MCF 10A (cell line): ENCODE measurements around the gene PDE1C. TPM values are rescaled to one million over a fixed set of nuclear protein-coding genes. Genes with fewer than 3 reads are reported as not detected.
A peak's percentile ranks its signal among the peaks of the same experiment; 100 is the strongest.

Experiments used
- BruUV-seq: library from RNA; stranded (reverse); fragments of 400-500 nt; replicated peaks from 2 replicates; lab custom pipeline; 2021; lab: Mats Ljungman, UMichigan
- CTCF ChIA-PET: fragments of 300-600 bp; sonication (Branson Sonifier 250); formaldehyde crosslinking; extraction: SDS; loops from one replicate; lab custom pipeline; 2021; ENCODE audit warnings: antibody characterized with exemption, inconsistent platforms; lab: Yijun Ruan, JAX
- POLR2A ChIA-PET: fragments of 300-600, 350-650 bp; sonication (Branson Sonifier 250); formaldehyde crosslinking; extraction: SDS; loops from one replicate; lab custom pipeline; 2020; ENCODE audit warnings: antibody characterized with exemption, inconsistent platforms; lab: Yijun Ruan, JAX
- DNase-seq: peaks from one replicate; pipeline ENCODE4 v3.0.0-alpha.2; 2018; ENCODE audit not compliant: unreplicated experiment
- H3K27ac Mint-ChIP-seq: one replicate; pipeline ENCODE4 v1.8.0; 2022; ENCODE audit warnings: mild to moderate bottlenecking, low read depth, mixed read lengths; ENCODE audit not compliant: unreplicated experiment
- H3K27me3 Mint-ChIP-seq: one replicate; pipeline ENCODE4 v1.8.0; 2022; ENCODE audit warnings: mixed read lengths; ENCODE audit not compliant: insufficient read depth, unreplicated experiment
- H3K36me3 Mint-ChIP-seq: one replicate; pipeline ENCODE4 v1.8.0; 2022; ENCODE audit warnings: mild to moderate bottlenecking, moderate library complexity, mixed read lengths; ENCODE audit not compliant: insufficient read depth, unreplicated experiment
- H3K4me1 Mint-ChIP-seq: one replicate; pipeline ENCODE4 v1.8.0; 2022; ENCODE audit warnings: mixed read lengths; ENCODE audit not compliant: insufficient read depth, unreplicated experiment
- H3K4me3 Mint-ChIP-seq: one replicate; pipeline ENCODE4 v1.8.0; 2022; ENCODE audit warnings: mild to moderate bottlenecking, moderate library complexity, mixed read lengths; ENCODE audit not compliant: unreplicated experiment
- H3K9me3 Mint-ChIP-seq: one replicate; pipeline ENCODE4 v1.8.0; 2022; ENCODE audit warnings: mixed read lengths; ENCODE audit not compliant: unreplicated experiment
- intact Hi-C: fragments of 100-400 bp; cut with micrococcal nuclease; formaldehyde crosslinking; loops from 2 replicates; pipeline ENCODE4 v1.14.1; 2022
- total RNA-seq: library from RNA; stranded (reverse); gene quantifications from 2 replicates; pipeline ENCODE4 v1.2.3, GENCODE V29; 2022
- TF ChIP-seq, protein P1 (sequence below): fragments of 200-600 bp; IDR thresholded peaks from one replicate; pipeline ENCODE4 v1.8.0; 2022; ENCODE audit warnings: antibody characterized with exemption, mild to moderate bottlenecking; ENCODE audit not compliant: unreplicated experiment

PDE1C gene
- total RNA-seq, 1 experiment from 2014 or later = 0.14 TPM

DNA sequence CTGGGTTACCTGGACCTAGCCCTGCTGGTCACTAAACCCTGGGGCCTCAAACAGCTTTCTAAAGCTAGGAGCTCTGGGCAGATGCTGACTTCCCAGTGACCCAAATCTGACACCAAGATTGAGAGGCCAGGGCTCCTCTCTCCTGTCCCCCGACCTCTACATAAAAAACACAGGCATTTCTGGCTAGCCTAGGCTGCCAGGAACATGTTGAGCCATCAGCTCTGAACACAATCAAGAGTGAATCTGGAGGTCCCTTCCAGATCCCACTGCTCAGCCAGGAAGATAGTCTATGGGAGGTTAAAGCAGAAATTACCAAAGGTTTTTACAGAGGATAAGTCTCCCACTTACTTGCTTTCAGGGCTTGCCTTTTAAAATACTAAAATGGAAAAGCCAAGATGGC is 22.1 kb upstream of the PDE1C start:
- H3K4me3 Mint-ChIP-seq = no peak overlapping the region
- ChIA-PET POLR2A (no interaction called here), CTCF (no interaction called here)
- no peak for DNase-seq
- no TSS peak for BruUV-seq
- peaks cover 7% of the 10 kb centered on the region for H3K9me3 Mint-ChIP-seq
- no peaks in the 10 kb centered on the region for H3K27me3 Mint-ChIP-seq
- TF ChIP-seq, protein P1, sequence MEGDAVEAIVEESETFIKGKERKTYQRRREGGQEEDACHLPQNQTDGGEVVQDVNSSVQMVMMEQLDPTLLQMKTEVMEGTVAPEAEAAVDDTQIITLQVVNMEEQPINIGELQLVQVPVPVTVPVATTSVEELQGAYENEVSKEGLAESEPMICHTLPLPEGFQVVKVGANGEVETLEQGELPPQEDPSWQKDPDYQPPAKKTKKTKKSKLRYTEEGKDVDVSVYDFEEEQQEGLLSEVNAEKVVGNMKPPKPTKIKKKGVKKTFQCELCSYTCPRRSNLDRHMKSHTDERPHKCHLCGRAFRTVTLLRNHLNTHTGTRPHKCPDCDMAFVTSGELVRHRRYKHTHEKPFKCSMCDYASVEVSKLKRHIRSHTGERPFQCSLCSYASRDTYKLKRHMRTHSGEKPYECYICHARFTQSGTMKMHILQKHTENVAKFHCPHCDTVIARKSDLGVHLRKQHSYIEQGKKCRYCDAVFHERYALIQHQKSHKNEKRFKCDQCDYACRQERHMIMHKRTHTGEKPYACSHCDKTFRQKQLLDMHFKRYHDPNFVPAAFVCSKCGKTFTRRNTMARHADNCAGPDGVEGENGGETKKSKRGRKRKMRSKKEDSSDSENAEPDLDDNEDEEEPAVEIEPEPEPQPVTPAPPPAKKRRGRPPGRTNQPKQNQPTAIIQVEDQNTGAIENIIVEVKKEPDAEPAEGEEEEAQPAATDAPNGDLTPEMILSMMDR = no peak
- H3K36me3 Mint-ChIP-seq = peaks cover 4% of the 10 kb centered on the region
- peaks cover 49% of the 10 kb centered on the region for H3K4me1 Mint-ChIP-seq
- intact Hi-C loops = loop anchor here (2.0 kb wide), 1 partner anchor 70 kb away; no protein-coding TSS in a partner anchor
- peak overlapping the region; percentile 54 for H3K27ac Mint-ChIP-seq

DNA sequence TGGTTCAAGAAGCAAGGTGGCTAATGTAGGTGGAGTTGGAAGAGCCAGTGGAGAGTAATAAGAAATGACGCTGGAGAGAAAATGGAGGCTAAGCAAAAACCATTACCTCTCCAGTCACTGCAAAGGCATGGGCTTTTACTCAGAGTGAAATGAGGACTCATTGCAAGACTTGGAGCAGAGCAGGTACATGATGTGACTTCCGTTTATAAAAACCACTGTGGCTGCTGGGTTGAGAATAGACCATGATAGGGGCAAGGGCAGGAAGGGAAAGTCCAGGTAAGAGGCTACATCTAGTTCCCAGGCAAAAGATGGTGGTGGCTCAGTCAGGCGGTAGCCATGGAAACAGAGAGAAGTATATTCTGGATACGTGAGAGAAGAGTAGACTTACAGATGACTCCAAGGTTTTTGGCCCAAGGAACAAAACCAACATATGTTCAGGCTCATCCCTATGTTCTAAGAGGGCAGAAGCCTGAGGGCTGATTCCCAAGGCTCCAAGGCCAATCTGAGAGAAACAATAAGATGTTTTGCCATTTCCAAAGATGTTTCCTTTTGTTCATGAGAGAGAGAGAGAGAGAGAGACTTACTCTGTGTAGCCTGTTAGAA is 21.5 kb upstream of the PDE1C start:
- intact Hi-C loops = loop anchor here (2.0 kb wide), 1 partner anchor 71 kb away; no protein-coding TSS in a partner anchor
- no peak overlapping the region for H3K4me3 Mint-ChIP-seq
- POLR2A ChIA-PET = no interaction called here
- CTCF ChIA-PET = no interaction called here
- H3K36me3 Mint-ChIP-seq = peaks cover 4% of the 10 kb centered on the region
- BruUV-seq = no TSS peak
- peaks cover 7% of the 10 kb centered on the region for H3K9me3 Mint-ChIP-seq
- peaks cover 49% of the 10 kb centered on the region for H3K4me1 Mint-ChIP-seq
- TF ChIP-seq, protein P1 = no peak
- H3K27me3 Mint-ChIP-seq = no peaks in the 10 kb centered on the region
- no peak overlapping the region for H3K27ac Mint-ChIP-seq
- DNase-seq = peak; percentile 2

DNA sequence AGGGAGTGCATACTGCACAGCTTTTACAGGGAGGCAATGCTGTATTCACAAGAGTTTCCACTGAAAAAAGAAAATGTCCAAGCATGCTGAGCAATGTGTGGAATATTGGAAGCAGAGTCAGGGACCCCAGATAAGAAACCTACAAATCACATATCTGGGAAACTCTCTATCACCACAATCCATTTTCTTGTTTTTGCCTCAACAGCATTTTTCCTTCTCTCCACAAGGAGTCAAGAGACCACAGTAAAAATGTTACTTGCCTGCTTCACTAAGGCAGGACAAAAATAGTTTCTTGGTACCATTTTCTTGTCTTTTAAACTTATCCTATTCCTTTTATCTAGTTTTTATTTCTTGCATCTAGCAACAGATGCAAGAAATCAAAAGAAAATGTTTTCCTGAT is 19.5 kb upstream of the PDE1C start:
- intact Hi-C loops = no loop called here
- H3K4me1 Mint-ChIP-seq = peaks cover 45% of the 10 kb centered on the region
- no peak for DNase-seq
- BruUV-seq = no TSS peak
- H3K27ac Mint-ChIP-seq = no peak overlapping the region
- peaks cover 7% of the 10 kb centered on the region for H3K9me3 Mint-ChIP-seq
- TF ChIP-seq, protein P1 = no peak
- CTCF ChIA-PET = no interaction called here
- no peaks in the 10 kb centered on the region for H3K27me3 Mint-ChIP-seq
- H3K36me3 Mint-ChIP-seq = peaks cover 4% of the 10 kb centered on the region
- POLR2A ChIA-PET = interaction anchor here (0.6 kb wide), 1 partner anchor 167 kb away, joined by 3 read pairs; no protein-coding TSS in a partner anchor
- no peak overlapping the region for H3K4me3 Mint-ChIP-seq

DNA sequence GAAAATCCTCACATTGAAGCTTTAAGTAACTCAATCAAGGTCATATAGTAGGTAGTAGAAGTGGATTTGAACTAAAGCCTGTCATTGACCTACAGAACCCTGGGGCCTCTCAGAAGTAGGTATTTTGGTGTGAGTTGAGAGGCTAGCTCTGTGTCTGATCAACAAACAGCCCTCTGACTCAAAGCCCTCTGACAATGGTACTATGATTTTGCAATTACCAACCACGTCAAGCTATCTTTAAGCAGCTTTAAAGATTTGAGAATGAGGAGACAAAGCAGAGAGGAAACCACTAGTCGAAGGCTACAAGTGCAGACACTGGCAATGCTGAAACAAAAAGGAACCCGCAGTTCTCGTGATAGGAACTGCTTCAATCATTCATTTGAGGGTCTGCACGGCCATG is 19.0 kb upstream of the PDE1C start:
- Mint-ChIP-seq H3K27me3 (no peaks in the 10 kb centered on the region), H3K27ac (no peak overlapping the region), H3K4me1 (peaks cover 41% of the 10 kb centered on the region), H3K36me3 (peaks cover 4% of the 10 kb centered on the region), H3K9me3 (peaks cover 7% of the 10 kb centered on the region), H3K4me3 (no peak overlapping the region)
- TF ChIP-seq, protein P1 = no peak
- intact Hi-C loops = no loop called here
- DNase-seq = peak; percentile 54
- ChIA-PET POLR2A (interaction anchor here (0.6 kb wide), 1 partner anchor 167 kb away, joined by 3 read pairs; no protein-coding TSS in a partner anchor), CTCF (no interaction called here)
- BruUV-seq = no TSS peak
